Measurements from ENCODE around the gene PDAP1. TPM values are rescaled to one million over a fixed set of nuclear protein-coding genes. Genes with fewer than 3 reads are reported as not detected.

PDAP1 gene
- total RNA-seq, 1 experiment from 2014 or later: 180 TPM

Other genes starting within 250 kb of the PDAP1 start
- gene KPNA7, start 200.5 kb downstream of the PDAP1 start, total RNA-seq (2022): 0.27 and 0.53 TPM in 2 replicates
- not detected in 2 replicates for gene MYH16, start 135.8 kb downstream of the PDAP1 start, total RNA-seq (2022)
- gene ARPC1A, start 82.7 kb downstream of the PDAP1 start, total RNA-seq (2022): 190 and 201 TPM in 2 replicates
- 128 and 135 TPM in 2 replicates for gene ARPC1B, start 33.9 kb downstream of the PDAP1 start, total RNA-seq (2022)
- 199 and 220 TPM in 2 replicates for gene BUD31, start 372 bp upstream of the PDAP1 start, total RNA-seq (2022)
- gene PTCD1, start 30.2 kb upstream of the PDAP1 start, total RNA-seq (2022): 59.6 TPM in 2 replicates
- 133 and 158 TPM in 2 replicates for gene CPSF4, start 30.3 kb upstream of the PDAP1 start, total RNA-seq (2022)
- 554 and 595 TPM in 2 replicates for gene ATP5MF, start 57.6 kb upstream of the PDAP1 start, total RNA-seq (2022)
- gene ZNF789, start 64.3 kb upstream of the PDAP1 start, total RNA-seq (2022): 30.1 and 32.3 TPM in 2 replicates
- 29.6 and 31.8 TPM in 2 replicates for gene ZNF394, start 91.7 kb upstream of the PDAP1 start, total RNA-seq (2022)
- gene ZKSCAN5, start 96.1 kb upstream of the PDAP1 start, total RNA-seq (2022): 12.4 and 13.3 TPM in 2 replicates
- gene FAM200A, start 143.5 kb upstream of the PDAP1 start, total RNA-seq (2022): 5.2 TPM in 2 replicates
- gene ZNF655, start 150.0 kb upstream of the PDAP1 start, total RNA-seq (2022): 21.1 and 21.2 TPM in 2 replicates
- 0.27 TPM in 1 of 2 replicates, not detected in the other for gene TMEM225B, start 189.7 kb upstream of the PDAP1 start, total RNA-seq (2022)
- gene ZSCAN25, start 208.3 kb upstream of the PDAP1 start, total RNA-seq (2022): 21.2 and 22.3 TPM in 2 replicates

Data from Caco-2 (cell line).